Spinal cord (tissue), 10 donors: Measurements from ENCODE around the gene NUTF2. TPM values are rescaled to one million over a fixed set of nuclear protein-coding genes. Genes with fewer than 3 reads are reported as not detected.
A peak's percentile ranks its signal among the peaks of the same experiment; 100 is the strongest.

Experiments
- DNase-seq, 6 donors: peaks; one replicate each; pipeline versions ENCODE4 v3.0.0 to v3.0.0-alpha.2; 2013 to 2015; ENCODE audit warnings: low spot score in 6 of 6, low read depth in 4 of 6
- H3K27ac ChIP-seq: one replicate; pipeline ENCODE4 v1.5.1; 2013; ENCODE audit warnings: low read depth, low read length, control low read depth
- H3K27me3 ChIP-seq: one replicate; pipeline ENCODE4 v1.6.1; 2013; ENCODE audit warnings: low read length; ENCODE audit not compliant: control insufficient read depth, insufficient read depth
- H3K36me3 ChIP-seq: one replicate; pipeline ENCODE4 v1.6.1; 2013; ENCODE audit warnings: low read length; ENCODE audit not compliant: control insufficient read depth, insufficient read depth
- H3K4me1 ChIP-seq: one replicate; pipeline ENCODE4 v1.6.1; 2013; ENCODE audit warnings: low read length; ENCODE audit not compliant: control insufficient read depth, insufficient read depth
- H3K4me3 ChIP-seq: one replicate; pipeline ENCODE4 v1.5.1; 2013; ENCODE audit warnings: low read depth, low read length, control low read depth
- H3K9me3 ChIP-seq: one replicate; pipeline ENCODE4 v1.6.1; 2013; ENCODE audit warnings: low read length; ENCODE audit not compliant: control insufficient read depth, insufficient read depth
- WGBS: methylation state at CpG from one replicate; pipeline ENCODE4 v1.1.5; 2013; ENCODE audit warnings: missing lambda C conversion rate; ENCODE audit not compliant: insufficient coverage; 5-methylcytosine and 5-hydroxymethylcytosine counted together
- polyA plus RNA-seq, 2 donors: library from polyadenylated mRNA; unstranded; fragments of 120-200 nt; gene quantifications; one replicate each; pipeline ENCODE4 v1.2.1, GENCODE V29; 2013; ENCODE audit not compliant: insufficient read length in 2 of 2
- total RNA-seq, 2 donors: library from RNA; depleted of rRNA in 1 of 2; stranded (reverse); fragments of 120-200 nt in 1 of 2; fragments of >200 nt in 1 of 2; gene quantifications; one replicate each; pipeline versions ENCODE4 v1.2.3 to v1.2.4, GENCODE V29; 2013 to 2014
- donor health status: healthy.

NUTF2 gene
- total and polyA plus RNA-seq, 4 donors = 47.7 to 150 (median 110) TPM

DNA sequence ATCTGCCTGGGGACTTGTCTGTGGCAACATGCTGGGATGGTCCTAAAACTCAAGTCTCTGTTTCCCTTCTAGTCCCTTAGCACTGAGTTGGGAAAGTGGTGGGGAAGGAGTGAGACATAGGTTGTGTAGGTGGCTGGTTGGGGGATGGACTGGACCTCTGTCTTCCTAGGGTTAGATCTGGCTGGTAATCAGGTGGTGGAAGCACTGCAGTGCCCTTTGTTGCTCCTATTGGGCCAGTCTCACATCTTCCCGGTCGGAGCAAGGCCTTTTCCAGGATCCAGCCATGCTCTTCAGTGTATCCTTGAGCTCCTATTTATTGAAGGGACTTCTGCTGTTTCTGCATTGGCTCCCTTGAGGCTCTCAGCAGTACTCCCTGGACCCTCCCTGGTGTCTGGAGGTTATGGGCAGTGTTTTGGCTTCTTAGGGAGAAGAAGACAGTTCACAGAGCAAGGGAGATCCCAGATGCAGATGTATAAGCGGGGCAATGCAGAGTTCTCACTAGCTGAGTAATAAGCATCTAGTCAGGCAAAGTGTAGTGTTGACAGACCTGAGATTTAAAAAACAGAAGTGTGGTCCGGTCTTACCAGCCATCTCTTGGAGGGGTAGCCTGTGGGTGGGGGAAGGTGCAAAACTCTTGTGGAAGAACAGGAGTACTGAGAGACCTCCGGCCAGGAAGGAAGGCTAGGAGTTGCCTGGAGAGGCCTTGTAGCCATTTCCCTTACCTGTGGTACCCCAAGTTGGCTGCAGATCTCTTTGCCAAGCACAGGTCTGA is 1.3 kb upstream of the NUTF2 start:
- peaks cover 54% of the 10 kb centered on the region for H3K4me1 ChIP-seq
- H3K36me3 ChIP-seq = peaks cover 13% of the 10 kb centered on the region
- H3K27ac ChIP-seq = peak overlapping the region; percentile 95
- H3K4me3 ChIP-seq = peak overlapping the region; percentile 74
- H3K9me3 ChIP-seq = no peaks in the 10 kb centered on the region
- H3K27me3 ChIP-seq = no peaks in the 10 kb centered on the region
- whole genome bisulfite sequencing = 67% methylated on average over 5 of the region's 5 CpGs
- DNase-seq = no peak

- no CpG with 5 or more reads among the region's 2 CpGs for WGBS
- peaks cover 13% of the 10 kb centered on the region for H3K36me3 ChIP-seq
- H3K9me3 ChIP-seq = no peaks in the 10 kb centered on the region
- H3K27ac ChIP-seq = peak overlapping the region; percentile 95
- peaks cover 54% of the 10 kb centered on the region for H3K4me1 ChIP-seq
- peak overlapping the region; percentile 74 for H3K4me3 ChIP-seq
- no peaks in the 10 kb centered on the region for H3K27me3 ChIP-seq
- DNase-seq = no peak
Observed at GRCh38 chr16:67846063-67846319, 742 bp upstream of the NUTF2 start.

- peaks cover 13% of the 10 kb centered on the region for H3K36me3 ChIP-seq
- under 1% methylated on average over 47 of the region's 62 CpGs for WGBS
Observed at GRCh38 chr16:67847064-67847861, 530 bp downstream of the NUTF2 start, which contains the start of gene CENPT. Gene CENPT, minus strand, starts transcription at chr16:67847693. Its CDS starts 13,834 bp downstream, at chr16:67833859.

GRCh38 chr16:67848118-67848517 is 1.4 kb downstream of the NUTF2 start:
- H3K27me3 ChIP-seq = no peaks in the 10 kb centered on the region
- peaks cover 42% of the 10 kb centered on the region for H3K4me1 ChIP-seq
- no peak overlapping the region for H3K27ac ChIP-seq
- 95% methylated on average over 5 of the region's 11 CpGs for WGBS
- no peaks in the 10 kb centered on the region for H3K9me3 ChIP-seq
- DNase-seq = no peak
- peak overlapping the region; percentile 74 for H3K4me3 ChIP-seq
- peaks cover 13% of the 10 kb centered on the region for H3K36me3 ChIP-seq

More at GRCh38 chr16:67847064-67847861, 530 bp downstream of the NUTF2 start, which contains the start of gene CENPT:
- H3K27ac ChIP-seq = peak within 1 kb of the TSS; percentile 95
- no peaks in the 10 kb centered on the region for H3K27me3 ChIP-seq
- no peaks in the 10 kb centered on the region for H3K9me3 ChIP-seq
- DNase-seq = peak in 2 of 6 donors; percentile 3 to 31
- peaks cover 47% of the 10 kb centered on the region for H3K4me1 ChIP-seq
- peak within 1 kb of the TSS; percentile 74 for H3K4me3 ChIP-seq

DNA sequence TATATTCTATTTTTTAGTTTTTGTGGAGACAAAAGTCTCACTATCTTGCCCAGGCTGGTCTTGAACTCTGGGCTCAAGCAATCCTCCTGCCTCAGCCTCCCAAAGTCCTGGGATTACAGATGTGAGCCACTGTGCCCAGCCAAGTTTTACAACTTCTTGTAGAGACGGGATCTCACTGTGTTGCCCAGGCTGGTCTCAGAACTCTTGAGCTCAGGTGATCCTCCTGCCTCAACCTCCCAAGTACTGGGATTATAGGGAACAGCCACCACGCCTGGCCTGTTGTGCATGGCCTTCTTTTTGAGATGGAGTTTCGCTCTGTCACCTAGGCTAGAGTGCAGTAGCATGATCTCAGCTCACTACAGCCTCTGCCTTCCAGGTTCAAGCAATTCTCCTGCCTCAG is 6.9 kb downstream of the NUTF2 start:
- 100% methylated on average over 3 of the region's 3 CpGs for WGBS
- Histone ChIP-seq H3K36me3 (peaks cover 24% of the 10 kb centered on the region), H3K27ac (no peak overlapping the region), H3K4me1 (peaks cover 13% of the 10 kb centered on the region), H3K27me3 (no peaks in the 10 kb centered on the region), H3K9me3 (no peaks in the 10 kb centered on the region), H3K4me3 (no peak overlapping the region)
- no peak for DNase-seq

DNA sequence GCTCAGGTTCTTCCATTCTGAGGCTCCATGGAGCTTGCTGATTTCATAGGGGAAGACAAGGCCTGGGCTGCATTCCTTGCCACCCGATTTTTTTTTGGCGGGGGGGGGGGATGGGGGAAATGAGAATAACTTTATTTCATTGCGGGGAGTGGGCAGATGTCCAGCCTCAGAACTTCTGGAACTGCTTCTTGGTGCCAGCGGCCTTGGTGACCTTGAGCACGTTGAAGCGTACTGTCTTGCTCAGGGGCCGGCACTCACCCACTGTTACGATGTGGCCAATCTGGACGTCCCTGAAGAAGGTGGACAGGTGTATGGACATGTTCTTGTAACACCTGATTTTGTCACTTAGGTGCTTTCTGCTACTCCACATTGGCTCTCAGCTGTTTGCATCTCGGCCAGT is 9.1 kb downstream of the NUTF2 start:
- H3K4me3 ChIP-seq = no peak overlapping the region
- peaks cover 13% of the 10 kb centered on the region for H3K4me1 ChIP-seq
- DNase-seq = no peak
- peaks cover 17% of the 10 kb centered on the region for H3K36me3 ChIP-seq
- WGBS = 90% methylated on average over 6 of the region's 10 CpGs
- no peaks in the 10 kb centered on the region for H3K9me3 ChIP-seq
- H3K27ac ChIP-seq = no peak overlapping the region
- no peaks in the 10 kb centered on the region for H3K27me3 ChIP-seq

DNA sequence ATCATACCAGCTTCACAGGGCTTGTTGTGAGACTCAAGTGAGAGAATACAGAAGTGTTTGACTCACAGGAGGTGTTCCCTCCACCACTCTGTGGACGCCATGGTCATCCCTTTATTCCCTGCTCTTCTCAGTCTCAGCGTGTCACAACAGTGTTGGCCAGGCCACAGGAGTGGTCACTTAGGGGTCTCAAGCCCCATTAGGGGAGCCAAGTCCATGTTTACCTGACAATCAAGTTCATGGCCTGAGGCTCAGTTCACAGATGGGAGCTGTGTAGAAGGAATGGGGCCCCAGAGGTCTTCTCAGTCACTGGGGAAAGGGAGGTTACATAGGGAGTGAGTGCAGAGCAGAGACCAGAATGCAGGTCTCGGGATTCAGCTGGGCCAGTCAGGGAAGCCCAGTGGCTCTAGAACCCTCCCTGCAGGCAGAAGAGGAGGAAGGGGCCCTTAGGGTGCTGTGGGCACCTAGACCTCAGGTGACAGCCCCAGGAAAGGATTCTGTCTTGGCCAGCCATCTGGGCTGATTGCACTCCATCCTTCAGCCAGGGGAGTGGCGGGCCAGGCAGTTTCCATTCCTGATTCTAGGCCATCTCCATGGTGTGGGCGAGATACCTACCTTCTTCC is 10.3 kb downstream of the NUTF2 start:
- Histone ChIP-seq H3K9me3 (no peaks in the 10 kb centered on the region), H3K4me1 (peaks cover 13% of the 10 kb centered on the region), H3K4me3 (no peak overlapping the region), H3K27ac (no peak overlapping the region), H3K27me3 (no peaks in the 10 kb centered on the region), H3K36me3 (peaks cover 20% of the 10 kb centered on the region)
- WGBS = 87% methylated on average over 5 of the region's 5 CpGs
- DNase-seq = no peak

GRCh38 chr16:67857547-67858233 is 11.0 kb downstream of the NUTF2 start:
- WGBS = no CpG with 5 or more reads among the region's 3 CpGs
- Histone ChIP-seq H3K4me1 (peaks cover 13% of the 10 kb centered on the region), H3K4me3 (no peak overlapping the region), H3K27ac (no peak overlapping the region), H3K36me3 (peaks cover 21% of the 10 kb centered on the region), H3K27me3 (no peaks in the 10 kb centered on the region), H3K9me3 (no peaks in the 10 kb centered on the region)
- peak in 1 of 6 donors; percentile 21 for DNase-seq

DNA sequence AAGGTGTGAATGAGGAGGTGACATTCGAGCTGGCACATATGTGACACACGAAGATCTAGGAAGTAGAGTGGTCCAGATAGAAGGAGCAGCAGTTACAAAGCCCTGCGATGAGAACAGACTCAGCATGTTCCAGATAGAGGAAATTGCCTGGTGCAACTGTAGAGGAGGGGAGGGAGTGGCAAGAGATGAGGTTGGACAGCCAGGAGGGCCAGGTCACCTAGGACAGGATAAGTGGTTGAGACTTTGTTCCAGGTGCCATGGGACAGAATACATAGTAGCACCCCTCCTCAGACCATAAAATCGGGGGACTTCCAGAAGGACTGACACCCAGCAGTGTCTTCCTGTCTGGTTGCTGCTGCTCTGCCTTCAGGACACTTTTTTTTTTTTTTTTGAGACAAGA is 11.8 kb downstream of the NUTF2 start:
- Histone ChIP-seq H3K4me1 (peaks cover 16% of the 10 kb centered on the region), H3K4me3 (no peak overlapping the region), H3K36me3 (peaks cover 21% of the 10 kb centered on the region), H3K27ac (no peak overlapping the region), H3K9me3 (no peaks in the 10 kb centered on the region), H3K27me3 (no peaks in the 10 kb centered on the region)
- DNase-seq = no peak
- 98% methylated on average over 4 of the region's 4 CpGs for WGBS
